Mucosa of gallbladder (tissue), 1 donor: ENCODE measurements around the gene GPR37. TPM values are rescaled to one million over a fixed set of nuclear protein-coding genes. Genes with fewer than 3 reads are reported as not detected.
A peak's percentile ranks its signal among the peaks of the same experiment; 100 is the strongest.

ENCODE experiments used
- DNase-seq: peaks from one replicate; pipeline ENCODE4 v3.0.0-alpha.2; 2020; ENCODE audit warnings: low spot score
- total RNA-seq: library from RNA; stranded (reverse); gene quantifications from one replicate; pipeline ENCODE4 v1.2.1, GENCODE V29; 2021
- donor health status: DM: no; HTN: no; CAD: no.

GPR37 gene
- total RNA-seq, 1 donor from 2014 or later = 3.7 TPM

- DNase-seq = no peak
Observed at GRCh38 chr7:124780608-124781007, 15.0 kb upstream of the GPR37 start.

- no peak for DNase-seq
Observed at GRCh38 chr7:124780056-124780455, 14.5 kb upstream of the GPR37 start.

- no peak for DNase-seq
Observed at GRCh38 chr7:124779620-124780019, 14.0 kb upstream of the GPR37 start.

GRCh38 chr7:124779194-124779593 lies 13.6 kb upstream of the GPR37 start:
- no peak for DNase-seq

GRCh38 chr7:124777268-124777667 lies 11.7 kb upstream of the GPR37 start:
- no peak for DNase-seq

GRCh38 chr7:124776153-124776552 lies 10.6 kb upstream of the GPR37 start:
- no peak for DNase-seq

GRCh38 chr7:124775422-124775821 lies 9.8 kb upstream of the GPR37 start:
- no peak for DNase-seq

GRCh38 chr7:124773938-124774337 lies 8.3 kb upstream of the GPR37 start:
- no peak for DNase-seq

GRCh38 chr7:124773339-124773738 lies 7.7 kb upstream of the GPR37 start:
- no peak for DNase-seq

- DNase-seq = no peak
Observed at GRCh38 chr7:124769136-124769535, 3.5 kb upstream of the GPR37 start.

GRCh38 chr7:124768525-124768924 lies 2.9 kb upstream of the GPR37 start:
- DNase-seq = no peak

- no peak for DNase-seq
Observed at GRCh38 chr7:124764847-124765400, 668 bp downstream of the GPR37 start.

- DNase-seq = no peak
Observed at GRCh38 chr7:124764051-124764846, 1.3 kb downstream of the GPR37 start.

- DNase-seq = peak; percentile 65
Observed at GRCh38 chr7:124762611-124763143, 2.9 kb downstream of the GPR37 start.

- DNase-seq = no peak
Observed at GRCh38 chr7:124761164-124761715, 4.4 kb downstream of the GPR37 start.

- no peak for DNase-seq
Observed at GRCh38 chr7:124758327-124758726, 7.3 kb downstream of the GPR37 start.

- DNase-seq = no peak
Observed at GRCh38 chr7:124754576-124755268, 10.9 kb downstream of the GPR37 start.

- no peak for DNase-seq
Observed at GRCh38 chr7:124752310-124752709, 13.3 kb downstream of the GPR37 start.

GRCh38 chr7:124751027-124751426 lies 14.6 kb downstream of the GPR37 start:
- DNase-seq = no peak

GRCh38 chr7:124747072-124747471 lies 18.5 kb downstream of the GPR37 start:
- no peak for DNase-seq

- no peak for DNase-seq
Observed at GRCh38 chr7:124738639-124739038, 27.0 kb downstream of the GPR37 start.

GRCh38 chr7:124737760-124738300 lies 27.8 kb downstream of the GPR37 start:
- DNase-seq = no peak
